Neural progenitor cell (in vitro differentiated cells): ENCODE results near the gene COMMD10.

Experiments
- EZH2 ChIP-seq: fragments of 200-600 bp; sonication (generic); IDR thresholded peaks from 2 replicates; pipeline ENCODE4 v1.6.1; 2017; ENCODE audit warnings: antibody characterized with exemption, mild to moderate bottlenecking, moderate library complexity
- EZH2phosphoT487 ChIP-seq: fragments of 200-600 bp; sonication (generic); IDR thresholded peaks from 2 replicates; pipeline ENCODE4 v1.6.1; 2017; ENCODE audit warnings: antibody characterized with exemption

GRCh38 chr5:116256717-116257116, 171.9 kb downstream of the COMMD10 start:
- TF ChIP-seq EZH2phosphoT487: no peak
- no peak for TF ChIP-seq EZH2
